Endodermal cell (in vitro differentiated cells): ENCODE measurements around the gene TENT5A. TPM values are rescaled to one million over a fixed set of nuclear protein-coding genes. Genes with fewer than 3 reads are reported as not detected.

ENCODE experiments used
- DNase-seq: peaks from one replicate; pipeline ENCODE4 v3.0.0-alpha.2; 2017
- H3K27ac ChIP-seq: 2 replicates; pipeline ENCODE4 v1.5.1; 2013; ENCODE audit warnings: mild to moderate bottlenecking, low read depth, low read length, moderate library complexity
- H3K27me3 ChIP-seq: 2 replicates; pipeline ENCODE4 v1.6.1; 2013; ENCODE audit warnings: mild to moderate bottlenecking, low read length, moderate library complexity; ENCODE audit not compliant: insufficient read depth, control insufficient read depth, poor library complexity, severe bottlenecking
- H3K36me3 ChIP-seq: 2 replicates; pipeline ENCODE4 v1.7.0; 2013; ENCODE audit warnings: mild to moderate bottlenecking, low read length, moderate library complexity; ENCODE audit not compliant: control insufficient read depth, insufficient read depth
- H3K4me1 ChIP-seq: one replicate; pipeline ENCODE4 v1.7.0; 2013; ENCODE audit warnings: low read length; ENCODE audit not compliant: control insufficient read depth, insufficient read depth
- H3K4me3 ChIP-seq: 2 replicates; pipeline ENCODE4 v1.5.1; 2013; ENCODE audit warnings: mild to moderate bottlenecking, low read length, moderate library complexity
- H3K9ac ChIP-seq: 2 replicates; pipeline ENCODE4 v1.6.1; 2013; ENCODE audit warnings: mild to moderate bottlenecking, low read length, moderate library complexity; ENCODE audit not compliant: poor library complexity, severe bottlenecking; ENCODE audit errors: extremely low read depth
- H3K9me3 ChIP-seq: 2 replicates; pipeline ENCODE4 v1.6.1; 2013; ENCODE audit warnings: mild to moderate bottlenecking, low read length, moderate library complexity; ENCODE audit not compliant: control insufficient read depth
- H3K27ac Mint-ChIP-seq: 2 replicates; pipeline ENCODE4 v1.8.0; 2020; ENCODE audit warnings: mixed read lengths
- H3K27me3 Mint-ChIP-seq: 2 replicates; pipeline ENCODE4 v1.8.0; 2021; ENCODE audit warnings: mild to moderate bottlenecking, mixed read lengths; ENCODE audit not compliant: insufficient read depth
- H3K36me3 Mint-ChIP-seq: 2 replicates; pipeline ENCODE4 v1.8.0; 2020; ENCODE audit warnings: low read depth, mixed read lengths
- H3K4me1 Mint-ChIP-seq: 2 replicates; pipeline ENCODE4 v1.8.0; 2020; ENCODE audit warnings: mixed read lengths
- H3K4me3 Mint-ChIP-seq: 2 replicates; pipeline ENCODE4 v1.8.0; 2020; ENCODE audit warnings: mild to moderate bottlenecking, moderate library complexity, mixed read lengths
- H3K9me3 Mint-ChIP-seq: 2 replicates; pipeline ENCODE4 v1.8.0; 2020; ENCODE audit warnings: mild to moderate bottlenecking, mixed read lengths
- CTCF ChIP-seq: fragments of 200-600 bp; sonication (generic); conservative IDR thresholded peaks from 2 replicates; pipeline ENCODE4 v1.5.0; 2021; ENCODE audit warnings: antibody characterized with exemption, mild to moderate bottlenecking
- WGBS, 2 experiments: methylation state at CpG; one replicate each; pipeline versions ENCODE4 v1.1.5 to v1.1.7; 2013; ENCODE audit warnings: missing lambda C conversion rate in 2 of 2, mixed read lengths in 1 of 2; ENCODE audit not compliant: insufficient coverage in 1 of 2, insufficient read length in 1 of 2; 5-methylcytosine and 5-hydroxymethylcytosine counted together
- total RNA-seq, 2 donors: library from RNA; stranded (reverse); fragmentation: NEBNext Ultra II Directional in 1 of 2; extraction: Animal tissue kit (Norgen Biotek cat#: 25700) in 1 of 2; gene quantifications; 2 replicates in 1 of 2; 3 replicates in 1 of 2; pipeline ENCODE4 v1.2.1, GENCODE V29; 2021

Gene TENT5A
- total RNA-seq, 2 donors from 2014 or later = 4.8 to 8.6 TPM

GRCh38 chr6:81697559-81697958, 54.9 kb downstream of the TENT5A start:
- H3K4me3 Mint-ChIP-seq = no peak overlapping the region
- 82 to 91% methylated on average over 3 to 5 of the region's 6 CpGs for WGBS, 2 experiments

GRCh38 chr6:81696524-81696923, 56.0 kb downstream of the TENT5A start:
- Histone ChIP-seq H3K4me1 (no peaks in the 10 kb centered on the region), H3K36me3 (no peaks in the 10 kb centered on the region), H3K9ac (no peak overlapping the region), H3K9me3 (no peaks in the 10 kb centered on the region), H3K27me3 (no peaks in the 10 kb centered on the region), H3K27ac (no peak overlapping the region), H3K4me3 (no peak overlapping the region)
- no peak overlapping the region for H3K4me3 Mint-ChIP-seq
- no peak for TF ChIP-seq CTCF
- no peaks in the 10 kb centered on the region for H3K27me3 Mint-ChIP-seq
- H3K36me3 Mint-ChIP-seq = no peaks in the 10 kb centered on the region
- no peak overlapping the region for H3K27ac Mint-ChIP-seq
- H3K9me3 Mint-ChIP-seq = no peaks in the 10 kb centered on the region
- peaks cover 8% of the 10 kb centered on the region for H3K4me1 Mint-ChIP-seq
- DNase-seq = no peak
- 44 to 77% methylated on average over 1 to 3 of the region's 3 CpGs for WGBS, 2 experiments

More at GRCh38 chr6:81697559-81697958, 54.9 kb downstream of the TENT5A start:
- Histone ChIP-seq H3K9me3 (no peaks in the 10 kb centered on the region), H3K36me3 (no peaks in the 10 kb centered on the region), H3K4me3 (no peak overlapping the region), H3K4me1 (no peaks in the 10 kb centered on the region), H3K9ac (no peak overlapping the region), H3K27ac (no peak overlapping the region), H3K27me3 (no peaks in the 10 kb centered on the region)
- Mint-ChIP-seq H3K27ac (no peak overlapping the region), H3K36me3 (no peaks in the 10 kb centered on the region), H3K4me1 (peaks cover 3% of the 10 kb centered on the region), H3K9me3 (no peaks in the 10 kb centered on the region), H3K27me3 (no peaks in the 10 kb centered on the region)
- DNase-seq = no peak
- TF ChIP-seq CTCF = no peak
